ENCODE data around the gene TANK.
"Not testable (repeated sequence)": the region's sequence is repeated elsewhere in the genome, so short reads cannot be mapped to it uniquely, and the experiment has no call there.

The TANK gene

GRCh38 chr2:161279230-161279815 is 119.1 kb downstream of the TANK start:
- DNase-seq: not testable (repeated sequence)

- not testable (repeated sequence) for DNase-seq
These were observed 120.7 kb downstream of the TANK start for GRCh38 chr2:161280906-161281323.

GRCh38 chr2:161281615-161282310 is 121.5 kb downstream of the TANK start:
- not testable (repeated sequence) for DNase-seq

GRCh38 chr2:161282311-161282644 is 122.0 kb downstream of the TANK start:
- not testable (repeated sequence) for DNase-seq

GRCh38 chr2:161283926-161284325 is 123.7 kb downstream of the TANK start:
- no peak for DNase-seq

Data from DMS79 (cell line).